Measurements from ENCODE around the gene KATNBL1. TPM values are rescaled to one million over a fixed set of nuclear protein-coding genes. Genes with fewer than 3 reads are reported as not detected.

KATNBL1 gene
- total and polyA plus RNA-seq, 3 experiments from 2014 or later = 29.0 to 43.8 (median 42.2) TPM

Other genes starting within 250 kb of the KATNBL1 start
- not detected for gene CHRM5, start 241.6 kb downstream of the KATNBL1 start, total RNA-seq
- gene CHRM5, start 241.6 kb downstream of the KATNBL1 start, polyA plus RNA-seq = not detected
- gene AVEN, start 170.9 kb downstream of the KATNBL1 start, total RNA-seq = 10 to 100 TPM; 23.0 to 24.6 TPM
- 9.6 TPM for gene AVEN, start 170.9 kb downstream of the KATNBL1 start, polyA plus RNA-seq
- 10 to 100 TPM; 75.0 to 78.9 TPM for gene EMC7, start 108.2 kb downstream of the KATNBL1 start, total RNA-seq
- gene EMC7, start 108.2 kb downstream of the KATNBL1 start, polyA plus RNA-seq = 128 TPM
- gene PGBD4, start 108.0 kb downstream of the KATNBL1 start, total RNA-seq = 1 to 10 TPM; 2.8 to 3.2 TPM
- 1.4 TPM for gene PGBD4, start 108.0 kb downstream of the KATNBL1 start, polyA plus RNA-seq
- gene EMC4, start 14.9 kb upstream of the KATNBL1 start, total RNA-seq = 100 to 1,000 TPM; 115 TPM
- gene EMC4, start 14.9 kb upstream of the KATNBL1 start, polyA plus RNA-seq = 199 TPM
- gene SLC12A6, start 127.7 kb upstream of the KATNBL1 start, total RNA-seq = 10 to 100 TPM; 19.2 to 20.6 TPM
- 7.1 TPM for gene SLC12A6, start 127.7 kb upstream of the KATNBL1 start, polyA plus RNA-seq
- gene NOP10, start 133.0 kb upstream of the KATNBL1 start, total RNA-seq = 100 to 1,000 TPM; 284 to 292 TPM
- 294 TPM for gene NOP10, start 133.0 kb upstream of the KATNBL1 start, polyA plus RNA-seq
- not detected for gene NUTM1, start 133.2 kb upstream of the KATNBL1 start, total RNA-seq
- not detected for gene NUTM1, start 133.2 kb upstream of the KATNBL1 start, polyA plus RNA-seq
- gene LPCAT4, start 157.1 kb upstream of the KATNBL1 start, total RNA-seq = 10 to 100 TPM; 49.5 to 57.4 TPM
- gene LPCAT4, start 157.1 kb upstream of the KATNBL1 start, polyA plus RNA-seq = 17.4 TPM
- gene GOLGA8A, start 227.7 kb upstream of the KATNBL1 start, total RNA-seq = 100 to 1,000 TPM in 1 of 2 experiments, 10 to 100 TPM in 1; 94.0 to 104 TPM
- gene GOLGA8A, start 227.7 kb upstream of the KATNBL1 start, polyA plus RNA-seq = 2.6 TPM